HG02840 (cell line): Measurements from ENCODE around the gene FBXL4.

Experiments used
- ATAC-seq: cut with Tn5 transposase; IDR thresholded peaks from one replicate; pipeline ENCODE4 v1.9.1; 2021; ENCODE audit warnings: mild to moderate bottlenecking, moderate library complexity, moderate number of reproducible peaks; ENCODE audit not compliant: unreplicated experiment, low FRiP score

FBXL4 gene

GRCh38 chr6:98828211-98828788, 119.4 kb downstream of the FBXL4 start:
- no peak for ATAC-seq

- no peak for ATAC-seq
Observed at GRCh38 chr6:98827295-98828159, 120.2 kb downstream of the FBXL4 start.

GRCh38 chr6:98825600-98826230, 122.0 kb downstream of the FBXL4 start:
- no peak for ATAC-seq

- ATAC-seq: no peak
Observed at GRCh38 chr6:98824902-98825599, 122.7 kb downstream of the FBXL4 start.

DNA sequence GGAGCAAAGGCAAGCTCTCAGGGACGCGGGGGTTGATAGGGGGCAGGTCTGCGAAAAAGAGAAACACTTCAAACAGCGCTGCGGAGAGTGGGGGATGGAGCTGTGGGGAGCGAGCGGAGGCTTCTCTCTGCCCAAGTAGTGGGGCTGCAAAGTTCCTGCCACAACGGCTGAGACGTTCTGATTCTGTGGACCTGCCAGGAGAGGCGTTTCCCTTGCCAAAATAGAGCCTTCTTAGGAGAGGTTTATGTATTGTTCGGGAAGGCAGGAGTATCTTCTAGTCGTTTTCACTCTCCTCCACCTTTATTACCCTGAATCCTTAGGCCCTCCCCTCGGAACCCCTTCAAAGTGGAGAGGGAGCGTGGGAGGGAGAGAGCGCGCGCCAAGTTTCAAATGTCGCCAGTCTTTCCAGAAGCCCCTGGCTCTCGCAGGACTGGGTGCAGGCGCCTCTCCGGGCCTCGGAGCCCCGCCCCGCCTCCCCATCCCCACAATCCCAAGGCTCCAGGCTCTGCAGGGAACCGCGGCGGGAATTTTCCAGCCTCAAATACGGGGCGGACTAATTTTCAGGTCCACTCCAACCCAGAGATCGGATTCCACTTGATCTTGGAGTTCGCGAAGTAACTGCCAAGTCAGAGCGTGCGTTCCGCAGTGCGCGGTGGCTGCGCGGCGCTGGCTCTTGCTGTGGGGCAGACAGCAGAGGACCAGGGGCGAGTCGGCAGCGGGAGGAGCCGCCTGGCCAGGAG, 123.4 kb downstream of the FBXL4 start:
- no peak for ATAC-seq

- no peak for ATAC-seq
Observed at GRCh38 chr6:98823428-98824161, 124.2 kb downstream of the FBXL4 start.

DNA sequence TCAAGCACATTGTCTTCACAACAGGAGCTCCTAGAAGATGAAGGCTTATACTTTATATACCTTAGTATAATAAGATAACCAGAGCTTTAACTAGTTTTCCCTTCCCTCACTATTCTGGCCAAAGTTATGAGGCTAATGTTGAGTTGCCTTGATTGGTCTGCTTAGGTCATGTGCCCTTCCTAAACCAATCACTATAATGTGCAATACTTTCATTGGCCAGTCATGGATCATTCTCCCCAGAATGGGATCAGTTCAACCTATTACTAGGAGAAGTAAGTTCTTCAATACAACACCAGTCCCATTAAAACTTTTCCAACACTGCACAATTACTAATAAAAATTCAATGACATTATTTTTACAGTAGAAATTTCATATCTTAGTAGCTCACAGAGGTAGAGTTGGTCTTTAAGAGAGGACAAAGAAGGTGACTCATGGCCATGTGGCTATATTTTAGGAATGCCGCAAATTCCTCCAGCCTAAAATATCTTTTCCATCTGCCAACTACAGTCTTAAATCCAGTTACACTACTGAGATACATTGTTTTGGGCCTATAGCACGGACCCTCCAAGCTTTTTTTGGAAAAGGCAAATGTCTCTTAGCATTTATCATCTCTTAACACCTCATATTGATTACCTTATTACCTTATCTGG, 125.9 kb downstream of the FBXL4 start:
- ATAC-seq: no peak
